GM12865 (cell line): ENCODE results near the gene RUSC2.
"Not testable (repeated sequence)": the region's sequence is repeated elsewhere in the genome, so short reads cannot be mapped to it uniquely, and the experiment has no call there.

Source experiments
- DNase-seq: peaks from one replicate; pipeline ENCODE4 v3.0.0; 2010; ENCODE audit warnings: low read depth
- H3K4me3 ChIP-seq: 2 replicates; pipeline ENCODE4 v1.5.1; 2011; ENCODE audit warnings: mild to moderate bottlenecking, low read depth, low read length, control low read depth
- TF ChIP-seq, protein P1 (sequence below): IDR thresholded peaks from 2 replicates; pipeline ENCODE4 v1.5.1; 2011; ENCODE audit warnings: low read length, control low read depth, low read depth, inconsistent platforms; ENCODE audit not compliant: insufficient read depth; ENCODE audit errors: missing control alignments

The RUSC2 gene

GRCh38 chr9:35484406-35484805 lies 5.5 kb upstream of the RUSC2 start:
- no peak overlapping the region for H3K4me3 ChIP-seq
- no peak for DNase-seq
- TF ChIP-seq, protein P1, sequence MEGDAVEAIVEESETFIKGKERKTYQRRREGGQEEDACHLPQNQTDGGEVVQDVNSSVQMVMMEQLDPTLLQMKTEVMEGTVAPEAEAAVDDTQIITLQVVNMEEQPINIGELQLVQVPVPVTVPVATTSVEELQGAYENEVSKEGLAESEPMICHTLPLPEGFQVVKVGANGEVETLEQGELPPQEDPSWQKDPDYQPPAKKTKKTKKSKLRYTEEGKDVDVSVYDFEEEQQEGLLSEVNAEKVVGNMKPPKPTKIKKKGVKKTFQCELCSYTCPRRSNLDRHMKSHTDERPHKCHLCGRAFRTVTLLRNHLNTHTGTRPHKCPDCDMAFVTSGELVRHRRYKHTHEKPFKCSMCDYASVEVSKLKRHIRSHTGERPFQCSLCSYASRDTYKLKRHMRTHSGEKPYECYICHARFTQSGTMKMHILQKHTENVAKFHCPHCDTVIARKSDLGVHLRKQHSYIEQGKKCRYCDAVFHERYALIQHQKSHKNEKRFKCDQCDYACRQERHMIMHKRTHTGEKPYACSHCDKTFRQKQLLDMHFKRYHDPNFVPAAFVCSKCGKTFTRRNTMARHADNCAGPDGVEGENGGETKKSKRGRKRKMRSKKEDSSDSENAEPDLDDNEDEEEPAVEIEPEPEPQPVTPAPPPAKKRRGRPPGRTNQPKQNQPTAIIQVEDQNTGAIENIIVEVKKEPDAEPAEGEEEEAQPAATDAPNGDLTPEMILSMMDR = no peak

DNA sequence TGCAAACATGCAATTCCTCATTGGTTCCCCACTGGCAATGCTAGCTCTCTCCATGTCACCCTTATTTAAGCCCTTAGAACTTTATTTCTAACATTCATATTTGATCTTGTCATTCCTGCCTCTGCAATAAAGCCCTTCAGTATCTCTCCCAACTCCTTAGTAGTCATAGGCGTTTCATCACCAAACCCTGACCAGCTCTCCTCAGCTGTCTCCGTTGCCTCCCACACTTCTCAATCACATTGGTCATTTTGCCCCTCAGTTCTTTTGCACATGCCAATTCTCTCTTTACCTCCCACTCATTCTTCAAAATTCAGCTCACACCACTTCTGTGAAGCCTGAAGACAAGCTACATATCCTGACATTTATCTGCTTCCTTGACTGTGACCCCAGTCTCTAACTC lies 2.8 kb upstream of the RUSC2 start:
- no peak for DNase-seq
- TF ChIP-seq, protein P1 = no peak
- H3K4me3 ChIP-seq = no peak overlapping the region

GRCh38 chr9:35488021-35488420 lies 1.9 kb upstream of the RUSC2 start:
- TF ChIP-seq, protein P1 = no peak
- DNase-seq = no peak
- no peak overlapping the region for H3K4me3 ChIP-seq

DNA sequence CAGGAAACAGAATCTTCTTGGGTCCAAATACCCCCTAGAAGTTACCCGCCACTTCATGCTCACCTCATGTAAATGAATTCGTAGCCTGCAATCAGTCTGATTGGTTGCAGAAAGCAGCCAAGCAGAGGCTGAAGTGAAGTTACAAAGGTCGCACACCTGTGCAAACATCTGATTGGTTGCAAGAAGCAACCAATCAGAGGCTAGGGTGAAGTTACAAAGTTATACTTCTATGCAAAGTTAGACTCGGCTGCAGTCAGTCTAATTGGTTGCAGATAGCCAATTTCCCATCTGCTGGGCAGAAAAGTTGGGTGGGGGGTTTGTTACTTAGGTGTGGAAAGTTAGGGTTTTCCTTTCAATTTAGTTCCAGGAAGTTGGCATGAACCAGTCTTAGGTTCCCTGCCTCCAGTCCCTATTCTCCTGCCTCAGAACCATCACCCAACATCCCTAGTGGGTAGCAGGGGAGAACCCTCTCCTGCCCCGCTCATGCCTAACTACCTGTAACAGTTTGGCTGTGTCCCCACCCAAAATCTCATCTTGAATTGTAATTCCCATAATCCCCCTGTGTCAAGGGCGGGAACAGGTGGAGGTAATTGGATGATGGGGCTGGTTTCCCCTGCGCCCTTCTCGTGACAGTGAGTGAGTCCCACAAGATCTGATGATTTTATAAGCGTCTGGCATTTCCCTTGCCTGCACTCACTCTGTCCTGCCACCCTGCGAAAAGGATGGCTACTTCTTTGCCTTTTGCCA lies 1.2 kb upstream of the RUSC2 start:
- no peak for DNase-seq
- TF ChIP-seq, protein P1 = no peak
- no peak overlapping the region for H3K4me3 ChIP-seq

- TF ChIP-seq, protein P1 = no peak
- no peak overlapping the region; the same call in 1 of the 2 replicates for H3K4me3 ChIP-seq
- DNase-seq = no peak
Measured at GRCh38 chr9:35490155-35490909, 421 bp downstream of the RUSC2 start.

GRCh38 chr9:35490910-35491465 lies 1.1 kb downstream of the RUSC2 start:
- DNase-seq = no peak
- TF ChIP-seq, protein P1 = no peak

DNA sequence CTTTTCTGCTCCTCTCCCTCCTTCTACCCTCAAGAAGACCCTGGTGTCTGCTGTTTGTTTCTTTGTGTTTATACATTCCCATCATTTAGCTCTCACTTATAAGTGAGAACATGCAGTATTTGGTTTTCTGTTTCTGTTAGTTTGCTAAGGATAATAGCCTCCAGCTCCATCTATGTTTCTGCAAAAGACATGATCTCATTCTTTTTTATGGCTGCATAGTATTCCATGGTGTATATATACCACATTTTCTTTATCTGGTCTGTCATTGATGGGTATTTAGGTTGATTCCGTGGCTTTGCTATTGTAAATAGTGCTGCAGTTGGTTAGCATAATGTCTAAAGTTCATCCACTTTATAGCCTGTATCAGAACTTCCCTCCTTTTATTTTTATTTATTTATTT lies 3.2 kb downstream of the RUSC2 start:
- DNase-seq, H3K4me3 ChIP-seq: not testable (repeated sequence)

More at GRCh38 chr9:35490910-35491465, 1.1 kb downstream of the RUSC2 start:
- H3K4me3 ChIP-seq = no peak overlapping the region
